ENCODE data around the gene MRPL40.

MRPL40 gene

GRCh38 chr22:19473578-19473977, 41.2 kb downstream of the MRPL40 start:
- H3K4me3 ChIP-seq (ENCODE audit: low read depth, low read length) = no peak overlapping the region
- ChIA-PET CTCF (interaction anchor here (0.9 to 2.8 kb wide), 6 partner anchors 9 to 329 kb away, joined by 3 to 17 read pairs (median 4); partner anchors contain the start of gene ESS2), POLR2A (interaction anchor here (1.5 kb wide), 1 partner anchor 10 kb away, joined by 3 read pairs; no protein-coding TSS in a partner anchor)
- DNase-seq (ENCODE audit: low read depth, low spot score) = no peak
- no peak for TF ChIP-seq CTCF (IDR thresholded peaks at IDR 0.05; ENCODE audit: insufficient read depth, low read length, missing control alignments)

- POLR2A ChIA-PET = no interaction called here
- CTCF ChIA-PET = interaction anchor here (1.5 to 2.1 kb wide), 3 partner anchors 11 to 176 kb away, joined by 8 to 10 read pairs (median 10); no protein-coding TSS in a partner anchor
- TF ChIP-seq CTCF (IDR thresholded peaks at IDR 0.05; ENCODE audit: insufficient read depth, low read length, missing control alignments) = no peak
- DNase-seq (ENCODE audit: low read depth, low spot score) = no peak
- H3K4me3 ChIP-seq (ENCODE audit: low read depth, low read length) = no peak overlapping the region
Observed at GRCh38 chr22:19476023-19476422, 43.7 kb downstream of the MRPL40 start.

GRCh38 chr22:19477321-19478044, 45.1 kb downstream of the MRPL40 start:
- peak overlapping the region; percentile 95 for H3K4me3 ChIP-seq (ENCODE audit: low read depth, low read length)
- no peak for TF ChIP-seq CTCF (IDR thresholded peaks at IDR 0.05; ENCODE audit: insufficient read depth, low read length, missing control alignments)
- ChIA-PET CTCF (interaction anchor here (0.7 to 3.2 kb wide), 11 partner anchors 9 to 523 kb away, joined by 3 to 19 read pairs (median 3); no protein-coding TSS in a partner anchor), POLR2A (no interaction called here)
- DNase-seq (ENCODE audit: low read depth, low spot score) = no peak

- no peak for TF ChIP-seq CTCF (IDR thresholded peaks at IDR 0.05; ENCODE audit: insufficient read depth, low read length, missing control alignments)
- no peak for DNase-seq (ENCODE audit: low read depth, low spot score)
- ChIA-PET POLR2A (no interaction called here), CTCF (interaction anchor here (0.7 to 3.2 kb wide), 9 partner anchors 13 to 337 kb away, joined by 3 to 19 read pairs (median 3); no protein-coding TSS in a partner anchor)
- H3K4me3 ChIP-seq (ENCODE audit: low read depth, low read length) = peak overlapping the region; percentile 95
Observed at GRCh38 chr22:19478045-19478900, 45.9 kb downstream of the MRPL40 start.

- DNase-seq (ENCODE audit: low read depth, low spot score) = no peak
- CTCF ChIA-PET = interaction anchor here (1.0 to 3.2 kb wide), 4 partner anchors 17 to 338 kb away, joined by 3 to 19 read pairs (median 3); no protein-coding TSS in a partner anchor
- TF ChIP-seq CTCF (IDR thresholded peaks at IDR 0.05; ENCODE audit: insufficient read depth, low read length, missing control alignments) = no peak
- POLR2A ChIA-PET = interaction anchor here (1.0 to 1.3 kb wide), 2 partner anchors 47 to 334 kb away, joined by 4 to 6 read pairs; partner anchors contain the start of genes ESS2, HIRA and MRPL40
- peak within 1 kb of the TSS; percentile 95 for H3K4me3 ChIP-seq (ENCODE audit: low read depth, low read length)
Observed at GRCh38 chr22:19478901-19479354, 46.6 kb downstream of the MRPL40 start, which contains the start of gene UFD1. Gene UFD1 (minus strand): TSS chr22:19479193. CDS start chr22:19479085, 108 bp downstream.
